GM12878 (cell line): ENCODE measurements around the gene ITPKB. TPM values are rescaled to one million over a fixed set of nuclear protein-coding genes. Genes with fewer than 3 reads are reported as not detected.
A peak's percentile ranks its signal among the peaks of the same experiment; 100 is the strongest.

Experiments used
- ATAC-seq: fragments of 200-7000 bp; cut with Tn5 transposase; 3 replicates; pipeline ENCODE4 v1.9.1; 2020; ENCODE audit warnings: mild to moderate bottlenecking, moderate library complexity
- BruUV-seq: library from RNA; stranded (reverse); fragments of 400-500 nt; replicated peaks from 2 replicates; lab custom pipeline; 2021; lab: Mats Ljungman, UMichigan
- CTCF ChIA-PET: fragments of 300-600 bp; sonication (Branson Sonifier 250); formaldehyde crosslinking; extraction: SDS; loops from one replicate; lab custom pipeline; 2021; ENCODE audit warnings: inconsistent platforms; lab: Yijun Ruan, JAX
- POLR2A ChIA-PET: fragments of 350-600 bp; formaldehyde crosslinking; extraction: SDS; loops from one replicate; lab custom pipeline; 2021; ENCODE audit warnings: inconsistent platforms; lab: Charles Lee
- RAD21 ChIA-PET: fragments of 300-600 bp; sonication (Branson Sonifier 250); formaldehyde crosslinking; loops from one replicate; lab custom pipeline; 2023; ENCODE audit warnings: antibody characterized with exemption; ENCODE audit not compliant: unreplicated experiment; lab: Charles Lee
- SMC1A ChIA-PET: fragments of 300-600 bp; sonication (Branson Sonifier 250); formaldehyde crosslinking; loops from one replicate; lab custom pipeline; 2023; ENCODE audit not compliant: unreplicated experiment, uncharacterized antibody; lab: Charles Lee
- DNase-seq: peaks from one replicate; pipeline ENCODE4 v3.0.0-alpha.2; 2011; ENCODE audit warnings: low read depth, low spot score
- FAIRE-seq: peaks from 3 replicates; lab custom pipeline; 2011; peaks lifted over from hg19 to GRCh38; lab: Jason Lieb, UNC
- H2AFZ ChIP-seq: 2 replicates; pipeline ENCODE4 v1.6.0; 2011; ENCODE audit warnings: low read depth, low read length, control low read depth; ENCODE audit not compliant: control insufficient read depth
- H3K27ac ChIP-seq: 2 replicates; pipeline ENCODE4 v1.5.1; 2011; ENCODE audit warnings: control low read depth; ENCODE audit not compliant: control insufficient read depth, insufficient read depth
- H3K27me3 ChIP-seq, 2 experiments: replicated peaks in 1 of 2; 2 replicates each; pipeline versions ENCODE4 v1.6.0 to v1.6.1; 2011; ENCODE audit warnings: low read length in 1 of 2; ENCODE audit not compliant: control insufficient read depth in 2 of 2, insufficient read depth in 2 of 2
- H3K36me3 ChIP-seq, 2 experiments: 2 replicates each; pipeline ENCODE4 v1.5.1; 2011; ENCODE audit warnings: low read length in 1 of 2; ENCODE audit not compliant: control insufficient read depth in 2 of 2, insufficient read depth in 2 of 2
- H3K4me1 ChIP-seq: 2 replicates; pipeline ENCODE4 v1.6.1; 2011; ENCODE audit warnings: mild to moderate bottlenecking, low read length, moderate library complexity, mixed read lengths; ENCODE audit not compliant: control insufficient read depth, insufficient read depth
- H3K4me2 ChIP-seq: 2 replicates; pipeline ENCODE4 v1.6.0; 2011; ENCODE audit warnings: control low read depth; ENCODE audit not compliant: control insufficient read depth, insufficient read depth
- H3K4me3 ChIP-seq: fragments of 200-600 bp; sonication (generic); 2 replicates; pipeline ENCODE4 v1.5.1; 2016
- H3K79me2 ChIP-seq: 2 replicates; pipeline ENCODE4 v1.6.0; 2011; ENCODE audit warnings: low read length; ENCODE audit not compliant: control insufficient read depth, insufficient read depth
- H3K9ac ChIP-seq: 2 replicates; pipeline ENCODE4 v1.8.0; 2011; ENCODE audit warnings: low read length, control low read depth, mixed read lengths; ENCODE audit not compliant: control insufficient read depth, insufficient read depth
- H3K9me3 ChIP-seq: replicated peaks from 3 replicates; pipeline ENCODE4 v1.5.1; 2011; ENCODE audit warnings: mild to moderate bottlenecking, low read length; ENCODE audit not compliant: control insufficient read depth, insufficient read depth
- H4K20me1 ChIP-seq: 2 replicates; pipeline ENCODE4 v1.6.0; 2011; ENCODE audit not compliant: control insufficient read depth, insufficient read depth
- BHLHE40 ChIP-seq, 2 experiments: fragments of 450-650 bp in 1 of 2; IDR thresholded peaks; 2 replicates each; pipeline ENCODE4 v1.6.1; 2011 to 2017; ENCODE audit warnings: low read depth in 2 of 2, borderline replicate concordance in 1 of 2, improper control_type of control experiment in 1 of 2, low read length in 1 of 2, mild to moderate bottlenecking in 1 of 2
- CBFB ChIP-seq: IDR thresholded peaks from 2 replicates; pipeline ENCODE4 v1.6.1; 2016; ENCODE audit warnings: antibody characterized with exemption, low read depth
- E2F4 ChIP-seq: IDR thresholded peaks from 2 replicates; pipeline ENCODE4 v1.6.1; 2012; ENCODE audit warnings: low read depth, low read length, improper control_type of control experiment
- EED ChIP-seq: sonication (generic); IDR thresholded peaks from 2 replicates; pipeline ENCODE4 v1.6.1; 2016; ENCODE audit warnings: antibody characterized with exemption, low read depth
- EGR1 ChIP-seq, 2 experiments: IDR thresholded peaks; 1 replicate in 1 of 2; 2 replicates in 1 of 2; pipeline ENCODE4 v1.6.1; 2011 to 2012; ENCODE audit warnings: low read depth in 2 of 2, low read length in 2 of 2, borderline replicate concordance in 1 of 2, mild to moderate bottlenecking in 1 of 2, moderate library complexity in 1 of 2
- EP300 ChIP-seq, 2 experiments: fragments of 150-350 bp in 1 of 2; IDR thresholded peaks; 2 replicates each; pipeline ENCODE4 v1.6.1; 2011 to 2012; ENCODE audit warnings: low read depth in 2 of 2, low read length in 2 of 2, borderline replicate concordance in 1 of 2, improper control_type of control experiment in 1 of 2, inconsistent platforms in 1 of 2; ENCODE audit not compliant: control insufficient read depth in 1 of 2
- ESRRA ChIP-seq: IDR thresholded peaks from 2 replicates; pipeline ENCODE4 v1.6.1; 2012; ENCODE audit warnings: mild to moderate bottlenecking, low read length, improper control_type of control experiment
- EZH2 ChIP-seq: IDR thresholded peaks from 2 replicates; pipeline ENCODE4 v1.6.1; 2012; ENCODE audit warnings: low read depth, mild to moderate bottlenecking, control low read depth, inconsistent platforms, low read length, borderline replicate concordance; ENCODE audit not compliant: control insufficient read depth
- HDGF ChIP-seq: fragments of 450-650 bp; IDR thresholded peaks from 2 replicates; pipeline ENCODE4 v1.6.1; 2016; ENCODE audit warnings: antibody characterized with exemption
- JUNB ChIP-seq: IDR thresholded peaks from 2 replicates; pipeline ENCODE4 v1.6.1; 2016; ENCODE audit warnings: antibody characterized with exemption, mild to moderate bottlenecking
- KLF5 ChIP-seq: fragments of 450-650 bp; IDR thresholded peaks from 2 replicates; pipeline ENCODE4 v1.6.1; 2014; ENCODE audit warnings: mild to moderate bottlenecking; ENCODE audit not compliant: partially characterized antibody
- MEF2B ChIP-seq: fragments of 450-650 bp; IDR thresholded peaks from 2 replicates; pipeline ENCODE4 v1.6.1; 2018; ENCODE audit warnings: mild to moderate bottlenecking, moderate library complexity; ENCODE audit not compliant: partially characterized antibody, poor library complexity, severe bottlenecking
- MTA2 ChIP-seq: fragments of 450-650 bp; IDR thresholded peaks from 2 replicates; pipeline ENCODE4 v1.6.1; 2016; ENCODE audit warnings: low read depth, mild to moderate bottlenecking, moderate library complexity
- MXI1 ChIP-seq: fragments of 150-350 bp; IDR thresholded peaks from 2 replicates; pipeline ENCODE4 v1.6.1; 2011; ENCODE audit warnings: low read depth, mild to moderate bottlenecking, inconsistent platforms, low read length, improper control_type of control experiment
- SMAD5 ChIP-seq: IDR thresholded peaks from 2 replicates; pipeline ENCODE4 v1.6.1; 2016; ENCODE audit warnings: antibody characterized with exemption, low read depth
- ZBED1 ChIP-seq: IDR thresholded peaks from 2 replicates; pipeline ENCODE4 v1.6.1; 2016; ENCODE audit warnings: borderline replicate concordance
- ZNF217 ChIP-seq: fragments of 450-650 bp; IDR thresholded peaks from 2 replicates; pipeline ENCODE4 v1.6.1; 2017; ENCODE audit warnings: antibody characterized with exemption, mild to moderate bottlenecking
- WGBS: methylation state at CpG from one replicate; pipeline ENCODE4 v1.1.6; 2016; ENCODE audit warnings: low lambda C conversion rate; ENCODE audit not compliant: insufficient replicate concordance, insufficient coverage; ENCODE audit errors: missing lambda C conversion rate; 5-methylcytosine and 5-hydroxymethylcytosine counted together
- in situ Hi-C: fragments of 300-500 bp; cut with MboI; formaldehyde crosslinking; loops from 9 replicates; pipeline ENCODE4 v1.14.3; 2018; ENCODE audit warnings: mixed read lengths
- intact Hi-C: fragments of 100-400 bp; cut with micrococcal nuclease; formaldehyde crosslinking; loops from one replicate; pipeline ENCODE4 v1.14.2; 2022; ENCODE audit not compliant: unreplicated experiment
- polyA plus RNA-seq, 11 experiments: library from polyadenylated mRNA; depleted of rRNA in 4 of 11; unstranded in 6 of 11; stranded (reverse) in 5 of 11; fragments of >200 nt; fragmentation: Nextera tagmentation in 4 of 11; fragmentation: Illumina TruSeq in 1 of 11; extraction: Ambion mirVana in 4 of 11; extraction: Trizol in 1 of 11; gene quantifications; 1 replicate in 1 of 11; 2 replicates in 10 of 11; pipeline versions ENCODE4 v1.2.1 to v1.2.3, GENCODE V29; 2011 to 2016; ENCODE audit warnings: inconsistent platforms in 2 of 11, missing spikeins in 2 of 11, low read depth in 1 of 11
- total RNA-seq, 4 experiments: library from RNA; depleted of rRNA in 3 of 4; stranded (reverse); fragments of >200 nt in 3 of 4; fragmentation: Illumina TruSeq in 1 of 4; extraction: Trizol in 1 of 4; gene quantifications; 2 replicates each; pipeline versions ENCODE4 v1.2.1 to v1.2.3, GENCODE V29; 2013 to 2021
- TF ChIP-seq, protein P1 (sequence below): fragments of 450-650 bp; IDR thresholded peaks from 2 replicates; pipeline ENCODE4 v1.6.1; 2016; ENCODE audit warnings: mild to moderate bottlenecking

ITPKB gene
- total and polyA plus RNA-seq, 10 of the 15 experiments (the other 5 are each of a cell fraction or from before 2014, with no cell fraction given) = 1.3 to 38.7 (median 12.9) TPM

DNA sequence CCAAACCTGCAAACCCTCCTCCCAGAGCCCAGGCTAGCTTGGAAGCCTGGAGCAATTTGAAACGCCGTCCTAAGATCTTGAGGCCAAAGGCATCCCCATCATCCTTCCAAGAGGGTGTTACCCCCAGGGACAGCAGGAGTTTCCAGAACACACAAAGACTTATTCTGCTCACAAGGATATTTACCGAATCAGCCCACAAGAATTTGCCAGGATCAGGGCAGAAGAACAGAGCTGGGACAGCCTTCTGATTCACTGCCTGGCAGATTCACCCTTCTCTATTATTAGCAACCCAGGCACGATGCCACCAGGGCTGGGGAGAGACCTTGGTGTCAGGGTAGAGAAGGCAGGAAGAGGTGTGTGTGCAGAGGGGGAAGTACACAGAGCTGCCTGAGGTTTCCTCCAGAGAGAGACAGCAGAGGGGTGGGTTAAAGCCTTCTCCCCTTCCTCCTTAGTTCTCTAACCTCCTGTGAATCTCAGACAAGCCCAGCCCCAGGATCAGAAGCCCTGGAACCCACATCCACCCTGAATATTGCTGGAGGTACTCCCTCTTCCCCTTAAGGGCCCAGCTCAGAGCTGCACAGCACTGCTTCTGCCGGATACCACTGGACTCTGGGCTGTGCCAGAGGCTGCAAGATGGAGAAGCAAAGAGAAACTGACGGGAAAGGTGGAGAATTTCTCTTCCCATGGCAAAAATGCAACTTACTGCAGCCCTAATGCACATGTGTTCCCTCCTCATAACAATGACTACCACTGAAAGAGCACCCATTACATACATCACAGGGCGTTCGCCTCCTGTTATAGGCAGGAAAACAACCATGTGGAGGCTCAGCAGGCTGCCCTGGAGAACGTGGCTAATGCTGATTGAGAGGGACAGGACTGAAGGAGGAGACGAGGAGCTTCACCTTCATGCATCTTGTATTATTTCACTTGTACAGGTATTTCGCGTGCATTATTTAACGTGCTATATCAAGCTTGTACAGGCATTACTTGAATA, 61.8 kb downstream of the ITPKB start:
- intact Hi-C loops = no loop called here
- TF ChIP-seq JUNB (no peak), E2F4 (no peak), SMAD5 (no peak), EZH2 (no peak), EED (peak; percentile 69), MTA2 (no peak), KLF5 (no peak), BHLHE40 (IDR thresholded peaks at IDR 0.05; ENCODE audit: borderline replicate concordance in 1 of 2, low read depth in 2 of 2, low read length in 1 of 2) (peak in 1 of 2 experiments; percentile 7; a peak in 1 of 4 replicates), ZBED1 (no peak), HDGF (no peak), CBFB (no peak), MEF2B (no peak), EGR1 (IDR thresholded peaks at IDR 0.05; ENCODE audit: borderline replicate concordance in 1 of 2, low read depth in 2 of 2, low read length in 2 of 2) (no peak), MXI1 (no peak), ESRRA (no peak), EP300 (IDR thresholded peaks at IDR 0.05; ENCODE audit: borderline replicate concordance in 1 of 2, control insufficient read depth in 1 of 2, low read depth in 2 of 2, low read length in 2 of 2) (no peak), ZNF217 (no peak)
- TF ChIP-seq, protein P1, sequence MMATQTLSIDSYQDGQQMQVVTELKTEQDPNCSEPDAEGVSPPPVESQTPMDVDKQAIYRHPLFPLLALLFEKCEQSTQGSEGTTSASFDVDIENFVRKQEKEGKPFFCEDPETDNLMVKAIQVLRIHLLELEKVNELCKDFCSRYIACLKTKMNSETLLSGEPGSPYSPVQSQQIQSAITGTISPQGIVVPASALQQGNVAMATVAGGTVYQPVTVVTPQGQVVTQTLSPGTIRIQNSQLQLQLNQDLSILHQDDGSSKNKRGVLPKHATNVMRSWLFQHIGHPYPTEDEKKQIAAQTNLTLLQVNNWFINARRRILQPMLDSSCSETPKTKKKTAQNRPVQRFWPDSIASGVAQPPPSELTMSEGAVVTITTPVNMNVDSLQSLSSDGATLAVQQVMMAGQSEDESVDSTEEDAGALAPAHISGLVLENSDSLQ = no peak

More for the DNA sequence above, 61.8 kb downstream of the ITPKB start:
- ChIA-PET POLR2A (interaction anchor here (0.5 to 4.1 kb wide), 8 partner anchors 11 to 1059 kb away, joined by 3 to 21 read pairs (median 4); no protein-coding TSS in a partner anchor), CTCF (interaction anchor here (0.7 to 4.2 kb wide), 16 partner anchors 9 to 149 kb away, joined by 3 to 19 read pairs (median 3); no protein-coding TSS in a partner anchor), RAD21 (interaction anchor here (0.8 to 4.7 kb wide), 18 partner anchors 10 to 149 kb away, joined by 3 to 30 read pairs (median 4); partner anchors contain the start of gene ITPKB), SMC1A (interaction anchor here (0.6 to 8.6 kb wide), 21 partner anchors 10 to 205 kb away, joined by 3 to 67 read pairs (median 5); no protein-coding TSS in a partner anchor)
- H3K36me3 ChIP-seq = peaks cover 2 to 3% of the 10 kb centered on the region in 2 experiments; a peak in 3 of 4 replicates
- H3K4me1 ChIP-seq = peaks cover 65% of the 10 kb centered on the region
- peak; percentile 78 for ATAC-seq
- no TSS peak for BruUV-seq
- peaks cover 32% of the 10 kb centered on the region for H3K79me2 ChIP-seq
- DNase-seq = no peak
- in situ Hi-C loops = no loop called here
- H3K27me3 ChIP-seq = no peaks in the 10 kb centered on the region
- H3K9me3 ChIP-seq = no peaks in the 10 kb centered on the region
- 0 out of 2 replicates have a peak, but pooled peaks cover 2% of the 10 kb centered on the region for H4K20me1 ChIP-seq
- 55% methylated on average over 13 of the region's 13 CpGs for WGBS
- H3K4me3 ChIP-seq = peak overlapping the region; percentile 25; the same call in 1 of the 2 replicates
- H3K4me2 ChIP-seq = peak overlapping the region; percentile 92
- peak overlapping the region; percentile 42; the same call in 1 of the 2 replicates for H3K27ac ChIP-seq
- no peak overlapping the region; the same call in 1 of the 2 replicates for H3K9ac ChIP-seq
- H2AFZ ChIP-seq = no peak overlapping the region
- FAIRE-seq = no peak
